Loucy (cell line): Measurements from ENCODE around the gene SIGLEC7.
"Not testable (repeated sequence)": the region's sequence is repeated elsewhere in the genome, so short reads cannot be mapped to it uniquely, and the experiment has no call there.

Experiments
- H2AFZ ChIP-seq: fragments of 200-600 bp; sonication (generic); 2 replicates; pipeline ENCODE4 v1.6.0; 2016; ENCODE audit warnings: antibody characterized with exemption, mild to moderate bottlenecking, low read length, moderate library complexity
- H3F3A ChIP-seq: fragments of 200-600 bp; 2 replicates; pipeline ENCODE4 v1.6.0; 2016; ENCODE audit warnings: antibody characterized with exemption, low read depth, mild to moderate bottlenecking
- H3K27me3 ChIP-seq: fragments of 200-600 bp; sonication (generic); 2 replicates; pipeline ENCODE4 v1.6.1; 2014; ENCODE audit warnings: low read length, mild to moderate bottlenecking; ENCODE audit not compliant: insufficient read depth, poor library complexity, severe bottlenecking
- H3K36me3 ChIP-seq: fragments of 200-600 bp; sonication (generic); 2 replicates; pipeline ENCODE4 v1.6.1; 2016; ENCODE audit warnings: low read length; ENCODE audit not compliant: insufficient read depth
- H3K4me1 ChIP-seq: fragments of 200-600 bp; sonication (generic); 2 replicates; pipeline ENCODE4 v1.5.1; 2014; ENCODE audit warnings: low read length, mild to moderate bottlenecking; ENCODE audit not compliant: insufficient read depth, poor library complexity, severe bottlenecking
- H3K4me2 ChIP-seq: fragments of 200-600 bp; sonication (generic); 2 replicates; pipeline ENCODE4 v1.6.0; 2014; ENCODE audit warnings: antibody characterized with exemption, low read length, low read depth, mild to moderate bottlenecking; ENCODE audit not compliant: poor library complexity, severe bottlenecking
- H3K4me3 ChIP-seq: fragments of 200-600 bp; sonication (generic); 2 replicates; pipeline ENCODE4 v1.5.1; 2014; ENCODE audit warnings: low read length, mild to moderate bottlenecking, mixed read lengths; ENCODE audit not compliant: poor library complexity, severe bottlenecking
- H3K79me2 ChIP-seq: fragments of 200-600 bp; sonication (generic); 2 replicates; pipeline ENCODE4 v1.6.1; 2014; ENCODE audit warnings: low read length; ENCODE audit not compliant: insufficient read depth
- H3K9ac ChIP-seq: fragments of 200-600 bp; sonication (generic); 2 replicates; pipeline ENCODE4 v1.6.0; 2014; ENCODE audit warnings: mild to moderate bottlenecking, low read depth, low read length, moderate library complexity; ENCODE audit not compliant: poor library complexity, severe bottlenecking
- H3K9me2 ChIP-seq: fragments of 200-600 bp; sonication (generic); replicated peaks from 2 replicates; pipeline ENCODE4 v1.6.1; 2016; ENCODE audit warnings: low read depth, low read length, mixed read lengths
- H3K9me3 ChIP-seq: fragments of 200-600 bp; sonication (generic); 2 replicates; pipeline ENCODE4 v1.6.1; 2014; ENCODE audit warnings: mild to moderate bottlenecking, antibody characterized with exemption, low read length, low read depth; ENCODE audit not compliant: insufficient read depth
- H4K20me1 ChIP-seq: fragments of 200-600 bp; sonication (generic); 2 replicates; pipeline ENCODE4 v1.6.0; 2014; ENCODE audit warnings: antibody characterized with exemption, low read length, mild to moderate bottlenecking; ENCODE audit not compliant: insufficient read depth, poor library complexity, severe bottlenecking
- CTCF ChIP-seq: fragments of 200-600 bp; sonication (generic); conservative IDR thresholded peaks from 2 replicates; pipeline ENCODE4 v1.5.1; 2014; ENCODE audit warnings: mild to moderate bottlenecking, antibody characterized with exemption, low read length
- EZH2phosphoT487 ChIP-seq: fragments of 200-600 bp; IDR thresholded peaks from 2 replicates; pipeline ENCODE4 v1.6.1; 2018; ENCODE audit warnings: antibody characterized with exemption, mild to moderate bottlenecking, moderate library complexity, borderline replicate concordance

SIGLEC7 gene

GRCh38 chr19:51168564-51169282 lies 26.6 kb downstream of the SIGLEC7 start:
- Histone ChIP-seq H3K4me2 (no peak overlapping the region), H3K79me2 (no peaks in the 10 kb centered on the region), H3F3A (0 out of 2 replicates have a peak, but pooled peaks cover 3% of the 10 kb centered on the region), H3K9ac (no peak overlapping the region), H3K9me3 (no peaks in the 10 kb centered on the region), H3K27me3 (no peaks in the 10 kb centered on the region), H3K4me3 (no peak overlapping the region), H2AFZ (no peak overlapping the region), H4K20me1 (no peaks in the 10 kb centered on the region), H3K36me3 (no peaks in the 10 kb centered on the region), H3K9me2 (no peaks in the 10 kb centered on the region), H3K4me1 (peaks cover 15% of the 10 kb centered on the region)
- no peak for TF ChIP-seq EZH2phosphoT487
- TF ChIP-seq CTCF, result no peak

GRCh38 chr19:51169283-51169918 lies 27.3 kb downstream of the SIGLEC7 start:
- not testable (repeated sequence) for H3K9me3 ChIP-seq, H3K4me2 ChIP-seq, H3K79me2 ChIP-seq, H3K9ac ChIP-seq, H2AFZ ChIP-seq, H3K27me3 ChIP-seq, H3F3A ChIP-seq, H3K4me3 ChIP-seq, H3K9me2 ChIP-seq, H4K20me1 ChIP-seq, H3K36me3 ChIP-seq
- H3K4me1 ChIP-seq, result peaks cover 15% of the 10 kb centered on the region
- TF ChIP-seq CTCF, result peak; percentile 68

GRCh38 chr19:51172223-51172622 lies 30.1 kb downstream of the SIGLEC7 start:
- Histone ChIP-seq H3K9me2 (no peaks in the 10 kb centered on the region), H3F3A (no peaks in the 10 kb centered on the region), H3K4me3 (no peak overlapping the region), H4K20me1 (no peaks in the 10 kb centered on the region), H2AFZ (no peak overlapping the region), H3K4me1 (peaks cover 10% of the 10 kb centered on the region), H3K9ac (no peak overlapping the region), H3K4me2 (no peak overlapping the region), H3K36me3 (no peaks in the 10 kb centered on the region), H3K79me2 (no peaks in the 10 kb centered on the region), H3K9me3 (no peaks in the 10 kb centered on the region), H3K27me3 (no peaks in the 10 kb centered on the region)
- TF ChIP-seq EZH2phosphoT487 (no peak), CTCF (no peak)
